ENCODE results near the gene C20orf204. TPM values are rescaled to one million over a fixed set of nuclear protein-coding genes. Genes with fewer than 3 reads are reported as not detected.

The C20orf204 gene
- total and polyA plus RNA-seq, 5 donors from 2014 or later, result 0.89 to 6.0 (median 1.2) TPM; not detected in 1

- H3K4me1 ChIP-seq (ENCODE audit: control insufficient read depth, insufficient read depth, low read length, poor library complexity, severe bottlenecking), result peaks cover 34% of the 10 kb centered on the region
- no peaks in the 10 kb centered on the region for H3K9me3 Mint-ChIP-seq
- no peak overlapping the region for H3K4me3 ChIP-seq (ENCODE audit: low read depth, low read length)
- ATAC-seq (ENCODE audit: low read depth in 2 of 2), result no peak
- DNase-seq, result no peak
- H3K36me3 ChIP-seq (ENCODE audit: control insufficient read depth, insufficient read depth, low read length), result peaks cover 20% of the 10 kb centered on the region
- no peaks in the 10 kb centered on the region for H3K27me3 ChIP-seq (ENCODE audit: control insufficient read depth, insufficient read depth, low read length)
- no peaks in the 10 kb centered on the region for H3K27me3 Mint-ChIP-seq
- peak overlapping the region in 1 of 3 donors; percentile 66 for H3K27ac Mint-ChIP-seq
- H3K4me3 Mint-ChIP-seq, result no peak overlapping the region
- H3K9me3 ChIP-seq (ENCODE audit: control insufficient read depth in 2 of 2, low read length in 2 of 2), result no peaks in the 10 kb centered on the region
- H3K36me3 Mint-ChIP-seq, result peaks cover 3% of the 10 kb centered on the region
- H3K4me1 Mint-ChIP-seq, result peaks cover 0 to 31% (median 3%) of the 10 kb centered on the region in 4 donors
- H3K27ac ChIP-seq (ENCODE audit: insufficient read depth, low read length, poor library complexity, severe bottlenecking), result no peak overlapping the region
Observed at GRCh38 chr20:64073476-64074183, 37.6 kb downstream of the C20orf204 start.

GRCh38 chr20:64074184-64074789, 38.3 kb downstream of the C20orf204 start:
- no peak for DNase-seq
- no peak overlapping the region for H3K27ac Mint-ChIP-seq
- no peaks in the 10 kb centered on the region for H3K9me3 Mint-ChIP-seq
- no peak overlapping the region for H3K4me3 Mint-ChIP-seq
- Histone ChIP-seq H3K27ac (ENCODE audit: insufficient read depth, low read length, poor library complexity, severe bottlenecking) (no peak overlapping the region), H3K36me3 (ENCODE audit: control insufficient read depth, insufficient read depth, low read length) (peaks cover 20% of the 10 kb centered on the region), H3K4me1 (ENCODE audit: control insufficient read depth, insufficient read depth, low read length, poor library complexity, severe bottlenecking) (peaks cover 38% of the 10 kb centered on the region), H3K4me3 (ENCODE audit: low read depth, low read length) (no peak overlapping the region), H3K27me3 (ENCODE audit: control insufficient read depth, insufficient read depth, low read length) (no peaks in the 10 kb centered on the region), H3K9me3 (ENCODE audit: control insufficient read depth in 2 of 2, low read length in 2 of 2) (no peaks in the 10 kb centered on the region)
- no peak for ATAC-seq (ENCODE audit: low read depth in 2 of 2)
- no peaks in the 10 kb centered on the region for H3K27me3 Mint-ChIP-seq
- peaks cover 0 to 31% (median 4%) of the 10 kb centered on the region in 4 donors for H3K4me1 Mint-ChIP-seq
- peaks cover 3% of the 10 kb centered on the region for H3K36me3 Mint-ChIP-seq

GRCh38 chr20:64074963-64075362, 39.0 kb downstream of the C20orf204 start:
- no peaks in the 10 kb centered on the region for H3K9me3 Mint-ChIP-seq
- Histone ChIP-seq H3K9me3 (ENCODE audit: control insufficient read depth in 2 of 2, low read length in 2 of 2) (no peaks in the 10 kb centered on the region), H3K4me1 (ENCODE audit: control insufficient read depth, insufficient read depth, low read length, poor library complexity, severe bottlenecking) (peaks cover 34% of the 10 kb centered on the region), H3K36me3 (ENCODE audit: control insufficient read depth, insufficient read depth, low read length) (peaks cover 20% of the 10 kb centered on the region), H3K4me3 (ENCODE audit: low read depth, low read length) (no peak overlapping the region), H3K27me3 (ENCODE audit: control insufficient read depth, insufficient read depth, low read length) (no peaks in the 10 kb centered on the region), H3K27ac (ENCODE audit: insufficient read depth, low read length, poor library complexity, severe bottlenecking) (no peak overlapping the region)
- peaks cover 0 to 29% (median 4%) of the 10 kb centered on the region in 4 donors for H3K4me1 Mint-ChIP-seq
- DNase-seq, result no peak
- H3K4me3 Mint-ChIP-seq, result peak overlapping the region in 2 of 4 donors; percentile 24 to 29
- ATAC-seq (ENCODE audit: low read depth in 2 of 2), result no peak
- H3K27me3 Mint-ChIP-seq, result no peaks in the 10 kb centered on the region
- no peak overlapping the region for H3K27ac Mint-ChIP-seq
- peaks cover 3% of the 10 kb centered on the region for H3K36me3 Mint-ChIP-seq

GRCh38 chr20:64075556-64075955, 39.6 kb downstream of the C20orf204 start:
- Mint-ChIP-seq H3K4me1 (peaks cover 0 to 33% (median 4%) of the 10 kb centered on the region in 4 donors), H3K36me3 (peaks cover 3% of the 10 kb centered on the region), H3K27ac (no peak overlapping the region), H3K9me3 (no peaks in the 10 kb centered on the region), H3K4me3 (peak overlapping the region in 1 of 4 donors; percentile 13), H3K27me3 (no peaks in the 10 kb centered on the region)
- Histone ChIP-seq H3K4me1 (ENCODE audit: control insufficient read depth, insufficient read depth, low read length, poor library complexity, severe bottlenecking) (peaks cover 38% of the 10 kb centered on the region), H3K27ac (ENCODE audit: insufficient read depth, low read length, poor library complexity, severe bottlenecking) (no peak overlapping the region), H3K4me3 (ENCODE audit: low read depth, low read length) (no peak overlapping the region), H3K27me3 (ENCODE audit: control insufficient read depth, insufficient read depth, low read length) (no peaks in the 10 kb centered on the region), H3K9me3 (ENCODE audit: control insufficient read depth in 2 of 2, low read length in 2 of 2) (no peaks in the 10 kb centered on the region), H3K36me3 (ENCODE audit: control insufficient read depth, insufficient read depth, low read length) (peaks cover 20% of the 10 kb centered on the region)
- DNase-seq (no peak), ATAC-seq (ENCODE audit: low read depth in 2 of 2) (no peak)

- Histone ChIP-seq H3K36me3 (ENCODE audit: control insufficient read depth, insufficient read depth, low read length) (peaks cover 20% of the 10 kb centered on the region), H3K27ac (ENCODE audit: insufficient read depth, low read length, poor library complexity, severe bottlenecking) (peak overlapping the region; percentile 68), H3K4me1 (ENCODE audit: control insufficient read depth, insufficient read depth, low read length, poor library complexity, severe bottlenecking) (peaks cover 38% of the 10 kb centered on the region), H3K4me3 (ENCODE audit: low read depth, low read length) (no peak overlapping the region), H3K27me3 (ENCODE audit: control insufficient read depth, insufficient read depth, low read length) (no peaks in the 10 kb centered on the region), H3K9me3 (ENCODE audit: control insufficient read depth in 2 of 2, low read length in 2 of 2) (no peaks in the 10 kb centered on the region)
- H3K36me3 Mint-ChIP-seq, result peaks cover 3% of the 10 kb centered on the region
- H3K4me3 Mint-ChIP-seq, result peak overlapping the region; percentile 29 to 93 (median 48)
- H3K27ac Mint-ChIP-seq, result peak overlapping the region in 1 of 3 donors; percentile 66
- no peaks in the 10 kb centered on the region for H3K9me3 Mint-ChIP-seq
- DNase-seq (no peak), ATAC-seq (ENCODE audit: low read depth in 2 of 2) (no peak)
- H3K4me1 Mint-ChIP-seq, result peaks cover 0 to 36% (median 8%) of the 10 kb centered on the region in 4 donors
- no peaks in the 10 kb centered on the region for H3K27me3 Mint-ChIP-seq
Observed at GRCh38 chr20:64076061-64076997, 40.3 kb downstream of the C20orf204 start.

GRCh38 chr20:64077094-64077493, 41.1 kb downstream of the C20orf204 start:
- H3K4me1 ChIP-seq (ENCODE audit: control insufficient read depth, insufficient read depth, low read length, poor library complexity, severe bottlenecking), result peaks cover 38% of the 10 kb centered on the region
- Mint-ChIP-seq H3K9me3 (no peaks in the 10 kb centered on the region), H3K36me3 (peaks cover 3% of the 10 kb centered on the region), H3K27me3 (peaks cover 7% of the 10 kb centered on the region), H3K4me1 (peaks cover 0 to 41% (median 11%) of the 10 kb centered on the region in 4 donors), H3K4me3 (peak overlapping the region; percentile 92 to 98 (median 96)), H3K27ac (peak overlapping the region; percentile 77 to 91 (median 78))
- H3K27ac ChIP-seq (ENCODE audit: insufficient read depth, low read length, poor library complexity, severe bottlenecking), result peak overlapping the region; percentile 68
- peak overlapping the region; percentile 78 for H3K4me3 ChIP-seq (ENCODE audit: low read depth, low read length)
- H3K9me3 ChIP-seq (ENCODE audit: control insufficient read depth in 2 of 2, low read length in 2 of 2), result no peaks in the 10 kb centered on the region
- peak in 1 of 2 donors; percentile 3 for ATAC-seq (ENCODE audit: low read depth in 2 of 2)
- no peaks in the 10 kb centered on the region for H3K27me3 ChIP-seq (ENCODE audit: control insufficient read depth, insufficient read depth, low read length)
- peak in 1 of 3 donors; percentile 76 for DNase-seq
- H3K36me3 ChIP-seq (ENCODE audit: control insufficient read depth, insufficient read depth, low read length), result peaks cover 20% of the 10 kb centered on the region

- H3K36me3 Mint-ChIP-seq, result peaks cover 3% of the 10 kb centered on the region
- peak in 1 of 2 donors; percentile 1 for ATAC-seq (ENCODE audit: low read depth in 2 of 2)
- DNase-seq, result no peak
Observed at GRCh38 chr20:64077541-64077875, 41.5 kb downstream of the C20orf204 start.

More at GRCh38 chr20:64077541-64077875, 41.5 kb downstream of the C20orf204 start:
- Histone ChIP-seq H3K27me3 (ENCODE audit: control insufficient read depth, insufficient read depth, low read length) (no peaks in the 10 kb centered on the region), H3K4me3 (ENCODE audit: low read depth, low read length) (peak overlapping the region; percentile 78), H3K36me3 (ENCODE audit: control insufficient read depth, insufficient read depth, low read length) (peaks cover 20% of the 10 kb centered on the region), H3K9me3 (ENCODE audit: control insufficient read depth in 2 of 2, low read length in 2 of 2) (no peaks in the 10 kb centered on the region), H3K4me1 (ENCODE audit: control insufficient read depth, insufficient read depth, low read length, poor library complexity, severe bottlenecking) (peaks cover 42% of the 10 kb centered on the region), H3K27ac (ENCODE audit: insufficient read depth, low read length, poor library complexity, severe bottlenecking) (peak overlapping the region; percentile 68)
- H3K4me1 Mint-ChIP-seq, result peaks cover 0 to 43% (median 11%) of the 10 kb centered on the region in 4 donors
- no peaks in the 10 kb centered on the region for H3K9me3 Mint-ChIP-seq
- H3K27ac Mint-ChIP-seq, result peak overlapping the region; percentile 56 to 91 (median 78)
- H3K4me3 Mint-ChIP-seq, result peak overlapping the region; percentile 92 to 98 (median 96)
- H3K27me3 Mint-ChIP-seq, result peaks cover 11% of the 10 kb centered on the region

Data from CD4-positive, CD25-positive, alpha-beta regulatory T cell (primary cell).